Mesenchymal stem cell (in vitro differentiated cells and primary cell): ENCODE results near the gene SPSB2.

ENCODE experiments used
- DNase-seq: peaks from one replicate; pipeline ENCODE4 v3.0.0-alpha.2; 2013
- H2AFZ ChIP-seq: one replicate; pipeline ENCODE4 v1.6.1; 2013; ENCODE audit warnings: low read depth, mild to moderate bottlenecking, control low read depth, inconsistent platforms, low read length, moderate library complexity
- H2AK5ac ChIP-seq: 2 replicates; pipeline ENCODE4 v1.6.1; 2013; ENCODE audit warnings: low read length, moderate library complexity, mild to moderate bottlenecking, inconsistent platforms; ENCODE audit not compliant: severe bottlenecking
- H2BK120ac ChIP-seq: one replicate; pipeline ENCODE4 v1.6.1; 2013; ENCODE audit warnings: low read depth, mild to moderate bottlenecking, inconsistent platforms, low read length, moderate library complexity
- H2BK12ac ChIP-seq, 2 experiments: one replicate each; pipeline ENCODE4 v1.6.1; 2013; ENCODE audit warnings: inconsistent platforms in 2 of 2, low read length in 2 of 2, mild to moderate bottlenecking in 2 of 2, moderate library complexity in 2 of 2, control low read depth in 1 of 2
- H2BK15ac ChIP-seq: one replicate; pipeline ENCODE4 v1.6.1; 2013; ENCODE audit warnings: mild to moderate bottlenecking, low read depth, inconsistent platforms; ENCODE audit not compliant: poor library complexity, severe bottlenecking
- H2BK5ac ChIP-seq: 2 replicates; pipeline ENCODE4 v1.6.1; 2013; ENCODE audit warnings: low read depth, mild to moderate bottlenecking, low read length, control low read depth, inconsistent platforms; ENCODE audit not compliant: poor library complexity, severe bottlenecking
- H3K14ac ChIP-seq, 2 experiments: one replicate each; pipeline ENCODE4 v1.6.1; 2013; ENCODE audit warnings: inconsistent platforms in 2 of 2, low read length in 2 of 2, control low read depth in 1 of 2, mild to moderate bottlenecking in 1 of 2, moderate library complexity in 1 of 2
- H3K18ac ChIP-seq, 2 experiments: one replicate each; pipeline ENCODE4 v1.6.1; 2013; ENCODE audit warnings: inconsistent platforms in 2 of 2, low read length in 2 of 2, control low read depth in 1 of 2, low read depth in 1 of 2, mild to moderate bottlenecking in 1 of 2
- H3K23ac ChIP-seq, 2 experiments: one replicate each; pipeline ENCODE4 v1.6.1; 2013; ENCODE audit warnings: inconsistent platforms in 2 of 2, low read length in 2 of 2, mild to moderate bottlenecking in 2 of 2, moderate library complexity in 2 of 2, control low read depth in 1 of 2
- H3K27ac ChIP-seq: 2 replicates; pipeline ENCODE4 v1.5.1; 2013; ENCODE audit warnings: mild to moderate bottlenecking, moderate library complexity, low read length, control low read depth, inconsistent platforms; ENCODE audit not compliant: poor library complexity, severe bottlenecking
- H3K27me3 ChIP-seq, 2 experiments: 2 replicates each; pipeline versions ENCODE4 v1.6.1 to v1.7.0; 2013; ENCODE audit warnings: low read length in 2 of 2, mild to moderate bottlenecking in 2 of 2, moderate library complexity in 2 of 2, control low read depth in 1 of 2, inconsistent platforms in 1 of 2; ENCODE audit not compliant: control insufficient read depth in 1 of 2, insufficient read depth in 1 of 2
- H3K36me3 ChIP-seq, 2 experiments: 2 replicates each; pipeline versions ENCODE4 v1.6.1 to v1.7.0; 2013; ENCODE audit warnings: low read length in 2 of 2, control low read depth in 1 of 2, inconsistent platforms in 1 of 2, low read depth in 1 of 2, mild to moderate bottlenecking in 1 of 2; ENCODE audit not compliant: insufficient read depth in 2 of 2, control insufficient read depth in 1 of 2
- H3K4ac ChIP-seq, 2 experiments: one replicate each; pipeline ENCODE4 v1.6.1; 2013; ENCODE audit warnings: inconsistent platforms in 2 of 2, low read length in 2 of 2, mild to moderate bottlenecking in 2 of 2, moderate library complexity in 2 of 2, control low read depth in 1 of 2, low read depth in 1 of 2
- H3K4me1 ChIP-seq: 2 replicates; pipeline ENCODE4 v1.6.1; 2013; ENCODE audit warnings: low read depth, low read length, control low read depth; ENCODE audit not compliant: control insufficient read depth, insufficient read depth
- H3K4me2 ChIP-seq: 2 replicates; pipeline ENCODE4 v1.6.1; 2013; ENCODE audit warnings: low read length, mild to moderate bottlenecking, inconsistent platforms; ENCODE audit not compliant: poor library complexity, severe bottlenecking
- H3K4me3 ChIP-seq, 2 experiments: 2 replicates each; pipeline versions ENCODE4 v1.5.1 to v1.7.0; 2013; ENCODE audit warnings: low read length in 2 of 2, mild to moderate bottlenecking in 2 of 2, control low read depth in 1 of 2, low read depth in 1 of 2; ENCODE audit not compliant: insufficient read depth in 1 of 2
- H3K79me1 ChIP-seq: replicated peaks from 2 replicates; pipeline ENCODE4 v1.6.1; 2013; ENCODE audit warnings: mild to moderate bottlenecking, control low read depth, low read length, inconsistent platforms; ENCODE audit not compliant: poor library complexity, severe bottlenecking
- H3K9ac ChIP-seq: 2 replicates; pipeline ENCODE4 v1.7.0; 2013; ENCODE audit warnings: mild to moderate bottlenecking, low read length, moderate library complexity
- H3K9me3 ChIP-seq: 2 replicates; pipeline ENCODE4 v1.7.0; 2013; ENCODE audit warnings: mild to moderate bottlenecking, low read length; ENCODE audit not compliant: control insufficient read depth
- H4K8ac ChIP-seq: one replicate; pipeline ENCODE4 v1.6.1; 2013; ENCODE audit warnings: inconsistent platforms, mild to moderate bottlenecking, low read length, moderate library complexity
- H4K91ac ChIP-seq: one replicate; pipeline ENCODE4 v1.6.1; 2013; ENCODE audit warnings: mild to moderate bottlenecking, low read length, inconsistent platforms
- WGBS: methylation state at CpG from one replicate; pipeline ENCODE4 v1.1.7; 2013; ENCODE audit warnings: mixed read lengths; 5-methylcytosine and 5-hydroxymethylcytosine counted together

Gene SPSB2

DNA sequence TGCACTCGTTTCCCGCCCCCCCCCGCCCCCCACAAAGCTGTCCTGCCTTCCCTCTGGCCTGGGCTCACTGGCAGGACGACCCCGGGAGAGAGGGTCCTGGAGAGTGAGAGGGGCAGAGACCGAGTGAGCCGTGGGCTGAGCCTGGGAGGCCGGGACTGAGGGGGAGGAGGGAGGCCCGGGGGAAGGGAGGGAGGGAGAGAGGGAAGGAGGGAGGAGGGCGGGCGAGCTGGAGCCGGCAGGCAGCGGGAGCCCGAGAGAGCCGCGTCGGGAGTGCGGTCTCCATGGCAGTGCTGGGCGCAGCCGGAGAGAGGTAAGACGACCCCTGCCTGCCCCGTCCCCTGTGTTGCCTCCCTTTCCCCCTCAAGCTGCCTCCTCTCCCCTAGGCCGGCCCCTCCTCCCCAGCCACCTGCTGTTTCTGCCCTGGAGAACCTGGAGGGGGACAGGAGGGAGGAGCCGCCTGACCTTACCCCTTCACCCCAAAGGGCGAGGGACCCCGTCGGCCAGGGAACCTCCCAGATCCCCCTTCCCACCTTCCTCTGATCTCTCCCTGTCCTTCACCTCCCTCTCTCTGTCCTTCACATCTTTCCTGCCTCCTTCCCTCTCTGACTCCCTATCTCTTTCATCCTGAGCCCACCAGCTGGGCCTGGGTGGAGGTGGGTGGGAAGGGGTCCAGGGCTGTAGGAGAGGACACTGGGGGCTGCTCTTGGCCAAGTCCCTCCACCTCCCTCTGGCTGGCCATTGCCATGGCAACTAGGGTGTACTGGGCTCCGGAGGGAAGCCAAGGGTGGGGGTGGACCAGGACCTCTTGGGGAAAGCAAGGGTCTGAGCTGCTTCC is 51.3 kb downstream of the SPSB2 start, which contains the start of gene GPR162:
TSS of gene GPR162 (plus strand) at position 231 of the 835 bp plus-strand sequence. CDS start 2,078 bp downstream, outside the sequence.
- H3K4me3 ChIP-seq, result peak within 1 kb of the TSS; percentile 58 to 68
- H3K14ac ChIP-seq, result peak within 1 kb of the TSS in 1 of 2 experiments; percentile 90
- H3K23ac ChIP-seq, result peak within 1 kb of the TSS in 1 of 2 experiments; percentile 66
- peak within 1 kb of the TSS; percentile 73 to 91 for H3K18ac ChIP-seq
- peak within 1 kb of the TSS; percentile 49 to 69 for H3K4ac ChIP-seq
- H2AFZ ChIP-seq, result no peak within 1 kb of the TSS
- peak within 1 kb of the TSS; percentile 3 for H2AK5ac ChIP-seq
- H2BK15ac ChIP-seq, result peak within 1 kb of the TSS; percentile 82
- H2BK12ac ChIP-seq, result peak within 1 kb of the TSS; percentile 62 to 90
- H3K27me3 ChIP-seq, result peaks cover 22 to 49% of the 10 kb centered on the region in 2 experiments
- peaks cover 9% of the 10 kb centered on the region for H3K79me1 ChIP-seq
- DNase-seq, result peak; percentile 74
- H2BK5ac ChIP-seq, result no peak within 1 kb of the TSS
- H3K4me2 ChIP-seq, result peak within 1 kb of the TSS; percentile 74
- H3K9me3 ChIP-seq, result no peaks in the 10 kb centered on the region
- H3K36me3 ChIP-seq, result peaks cover 0 to 7% of the 10 kb centered on the region in 2 experiments
- peak within 1 kb of the TSS; percentile 42 for H3K9ac ChIP-seq
- 0% methylated on average over 5 of the region's 28 CpGs for WGBS
- H3K4me1 ChIP-seq, result peaks cover 44% of the 10 kb centered on the region
- H4K91ac ChIP-seq, result peak within 1 kb of the TSS; percentile 88
- peak within 1 kb of the TSS; percentile 45 for H4K8ac ChIP-seq
- no peak within 1 kb of the TSS for H3K27ac ChIP-seq
- H2BK120ac ChIP-seq, result peak within 1 kb of the TSS; percentile 81
